NCI-H1417 (cell line): ENCODE data around the gene FUT9.
A peak's percentile ranks its signal among the peaks of the same experiment; 100 is the strongest.
"Not testable (repeated sequence)": the region's sequence is repeated elsewhere in the genome, so short reads cannot be mapped to it uniquely, and the experiment has no call there.

Experiments
- DNase-seq, 3 experiments: peaks; one replicate each; lab custom pipeline; 2025; lab: John Stamatoyannopoulos, UW

Gene FUT9

GRCh38 chr6:96186094-96186493, 170.3 kb downstream of the FUT9 start:
- DNase-seq: no peak

- DNase-seq: no peak
Observed at GRCh38 chr6:96186516-96187195, 170.9 kb downstream of the FUT9 start.

GRCh38 chr6:96194675-96195074, 178.9 kb downstream of the FUT9 start:
- DNase-seq: no peak

- no peak for DNase-seq
Observed at GRCh38 chr6:96195272-96195671, 179.5 kb downstream of the FUT9 start.

GRCh38 chr6:96196633-96197032, 180.9 kb downstream of the FUT9 start:
- DNase-seq: no peak

- DNase-seq: no peak
Observed at GRCh38 chr6:96197241-96197640, 181.5 kb downstream of the FUT9 start.

GRCh38 chr6:96202571-96202970, 186.8 kb downstream of the FUT9 start:
- no peak for DNase-seq

GRCh38 chr6:96211341-96211740, 195.6 kb downstream of the FUT9 start:
- DNase-seq: peak in 1 of 3 experiments; percentile 32

- peak in 2 of 3 experiments; percentile 26 to 31 for DNase-seq
Observed at GRCh38 chr6:96212066-96212465, 196.3 kb downstream of the FUT9 start.

- no peak for DNase-seq
Observed at GRCh38 chr6:96213784-96214183, 198.0 kb downstream of the FUT9 start.

- DNase-seq: no peak
Observed at GRCh38 chr6:96223695-96224094, 207.9 kb downstream of the FUT9 start.

GRCh38 chr6:96227135-96227534, 211.4 kb downstream of the FUT9 start:
- no peak for DNase-seq

GRCh38 chr6:96234444-96234843, 218.7 kb downstream of the FUT9 start:
- no peak for DNase-seq

GRCh38 chr6:96235927-96236326, 220.2 kb downstream of the FUT9 start:
- DNase-seq: no peak

GRCh38 chr6:96236471-96236870, 220.7 kb downstream of the FUT9 start:
- DNase-seq: no peak

GRCh38 chr6:96237638-96238347, 222.0 kb downstream of the FUT9 start:
- no peak for DNase-seq

- peak in 1 of 3 experiments; percentile 27 for DNase-seq
Observed at GRCh38 chr6:96246563-96246962, 230.8 kb downstream of the FUT9 start.

- no peak for DNase-seq
Observed at GRCh38 chr6:96249755-96250154, 234.0 kb downstream of the FUT9 start.

- DNase-seq: no peak
Observed at GRCh38 chr6:96257751-96258150, 242.0 kb downstream of the FUT9 start.

GRCh38 chr6:96260787-96261430, 245.1 kb downstream of the FUT9 start:
- DNase-seq: not testable (repeated sequence)
